ENCODE results near the gene CPSF3.

Gene CPSF3

GRCh38 chr2:9419541-9419940, 3.9 kb upstream of the CPSF3 start:
- DNase-seq (ENCODE audit: low spot score): no peak

- no peak for DNase-seq (ENCODE audit: low spot score)
Observed at GRCh38 chr2:9420495-9420894, 3.0 kb upstream of the CPSF3 start.

- peak; percentile 79 for DNase-seq (ENCODE audit: low spot score)
Observed at GRCh38 chr2:9422321-9423099, 944 bp upstream of the CPSF3 start.

- DNase-seq (ENCODE audit: low spot score): no peak
Observed at GRCh38 chr2:9423922-9424272, 443 bp downstream of the CPSF3 start.

DNA sequence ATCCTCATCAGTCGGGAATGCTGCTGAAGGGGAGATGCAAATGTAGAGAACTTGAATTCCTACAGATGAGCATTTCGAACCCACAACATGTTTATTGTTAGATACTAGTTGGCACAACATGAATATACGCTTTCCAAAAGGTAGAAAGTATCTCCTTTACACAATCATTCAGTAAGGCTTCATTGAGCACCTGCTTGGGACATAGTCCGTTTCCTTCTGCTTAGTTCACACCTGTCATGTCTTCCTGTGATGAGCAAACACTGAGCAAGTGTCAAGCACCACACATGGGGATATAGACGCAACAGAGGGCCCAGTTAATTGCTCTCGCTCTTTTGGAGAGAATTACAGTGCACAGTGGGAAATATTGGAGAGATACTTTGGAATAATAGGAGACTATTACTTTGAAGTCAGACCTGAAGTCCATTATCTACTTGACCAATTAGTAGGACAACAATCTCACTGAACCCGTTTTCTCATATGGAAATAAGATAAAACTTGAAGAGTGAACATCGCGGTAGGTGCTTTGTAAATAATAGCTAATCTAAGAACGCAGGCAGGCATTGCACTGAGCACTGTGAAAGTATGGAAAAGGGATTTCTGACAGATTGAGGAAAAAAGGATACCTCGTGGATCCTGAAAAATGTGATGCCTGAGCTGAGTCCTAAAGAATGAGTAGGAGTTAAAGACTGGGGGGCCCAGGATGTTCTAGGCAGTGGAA, 1.2 kb downstream of the CPSF3 start:
- DNase-seq (ENCODE audit: low spot score): no peak

DNA sequence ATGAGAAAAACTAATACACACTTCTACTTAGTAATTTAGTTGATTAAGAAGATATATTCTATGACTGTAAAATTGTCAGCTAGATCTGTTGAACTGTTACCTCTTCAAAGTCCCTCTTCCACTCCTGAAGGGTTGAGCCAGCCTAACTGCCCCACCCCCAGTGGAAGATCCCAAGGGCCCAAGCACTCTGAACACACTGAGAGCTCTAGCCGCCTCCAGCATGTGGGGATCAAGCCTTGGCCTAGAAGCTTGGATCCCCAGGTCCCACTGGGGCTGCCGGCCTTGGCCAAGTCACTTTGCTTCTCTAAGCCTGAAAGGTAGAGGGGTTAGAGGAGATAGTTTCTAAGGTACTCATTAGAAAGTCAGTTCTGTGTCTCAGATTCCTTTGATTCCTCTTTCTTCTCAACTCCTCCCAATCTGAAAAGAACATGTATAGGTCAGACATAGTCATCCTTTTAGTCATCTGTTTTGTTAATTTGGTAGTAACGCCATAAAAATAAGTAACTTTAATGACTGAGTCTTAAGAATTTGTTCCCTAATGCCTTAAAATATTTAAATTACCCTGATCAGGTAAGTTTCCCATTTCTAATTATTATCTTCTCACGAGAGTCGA, 5.6 kb downstream of the CPSF3 start:
- no peak for DNase-seq (ENCODE audit: low spot score)

GRCh38 chr2:9430316-9431293, 7.2 kb downstream of the CPSF3 start:
- DNase-seq (ENCODE audit: low spot score): no peak

DNA sequence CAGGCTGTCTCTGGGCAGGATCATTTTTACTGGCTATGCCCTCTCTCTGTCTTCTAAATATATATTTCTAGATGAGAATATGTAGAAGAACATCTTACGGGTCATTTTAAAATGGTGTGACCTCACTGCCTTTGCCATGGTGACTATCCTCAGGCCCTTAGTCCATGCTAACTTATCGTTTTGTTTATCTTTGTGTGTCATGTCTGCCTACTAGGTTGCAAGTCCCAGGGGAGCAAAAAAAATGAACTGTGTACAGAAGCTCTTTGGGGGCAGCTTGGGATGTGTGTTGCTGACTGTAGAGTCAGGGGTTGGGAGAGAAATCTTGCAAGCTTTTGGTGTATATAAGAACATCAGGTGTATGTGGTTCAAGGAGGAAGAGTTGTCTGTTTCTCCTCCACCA, 11.0 kb downstream of the CPSF3 start:
- no peak for DNase-seq (ENCODE audit: low spot score)

- DNase-seq (ENCODE audit: low spot score): no peak
Observed at GRCh38 chr2:9439536-9439935, 16.1 kb downstream of the CPSF3 start.

DNA sequence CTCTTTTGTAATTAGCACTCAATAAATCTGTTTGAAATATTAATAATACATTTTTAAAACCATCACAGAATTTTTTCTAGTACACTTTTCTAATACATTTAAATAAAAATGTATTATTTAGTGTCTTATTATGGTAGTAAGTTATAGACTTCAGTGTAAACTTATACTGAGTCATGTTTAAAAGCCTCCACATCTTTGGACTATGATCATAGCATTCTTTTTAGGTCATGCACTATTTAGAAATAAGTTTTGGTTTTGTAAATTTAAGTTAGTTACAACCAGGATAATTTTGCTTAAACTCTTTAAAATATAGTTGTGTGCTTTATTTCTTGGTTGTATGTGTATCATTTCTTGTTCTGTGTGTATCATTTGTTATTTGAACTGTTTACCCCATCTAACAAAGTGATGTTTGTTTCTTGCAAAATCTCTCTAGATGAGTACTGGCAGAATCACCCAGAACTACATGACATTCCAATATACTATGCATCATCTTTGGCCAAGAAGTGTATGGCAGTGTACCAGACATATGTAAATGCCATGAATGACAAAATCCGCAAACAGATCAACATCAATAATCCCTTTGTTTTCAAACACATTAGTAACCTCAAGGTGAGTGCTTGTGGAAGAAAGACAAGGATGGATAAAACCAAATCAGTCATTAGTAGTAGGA, 16.7 kb downstream of the CPSF3 start:
- DNase-seq (ENCODE audit: low spot score): peak; percentile 24

GRCh38 chr2:9441556-9441955, 18.1 kb downstream of the CPSF3 start:
- no peak for DNase-seq (ENCODE audit: low spot score)

DNA sequence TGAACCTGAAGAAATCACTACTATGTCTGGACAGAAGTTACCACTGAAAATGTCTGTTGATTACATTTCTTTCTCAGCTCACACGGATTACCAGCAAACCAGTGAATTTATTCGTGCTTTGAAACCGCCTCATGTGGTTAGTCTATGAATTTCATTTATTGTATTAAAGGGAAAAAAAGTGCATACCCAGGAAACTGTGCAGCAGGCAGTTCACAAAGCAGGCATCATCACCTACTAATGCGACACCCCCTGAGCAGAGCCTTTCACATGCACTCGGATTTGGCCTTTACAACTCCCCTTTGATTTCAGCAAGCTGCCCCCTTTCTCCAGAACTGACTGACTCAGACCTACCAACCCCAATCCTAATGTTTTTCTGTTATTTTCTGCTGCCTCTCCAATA, 20.1 kb downstream of the CPSF3 start:
- no peak for DNase-seq (ENCODE audit: low spot score)

- DNase-seq (ENCODE audit: low spot score): no peak
Observed at GRCh38 chr2:9445089-9445488, 21.6 kb downstream of the CPSF3 start.

DNA sequence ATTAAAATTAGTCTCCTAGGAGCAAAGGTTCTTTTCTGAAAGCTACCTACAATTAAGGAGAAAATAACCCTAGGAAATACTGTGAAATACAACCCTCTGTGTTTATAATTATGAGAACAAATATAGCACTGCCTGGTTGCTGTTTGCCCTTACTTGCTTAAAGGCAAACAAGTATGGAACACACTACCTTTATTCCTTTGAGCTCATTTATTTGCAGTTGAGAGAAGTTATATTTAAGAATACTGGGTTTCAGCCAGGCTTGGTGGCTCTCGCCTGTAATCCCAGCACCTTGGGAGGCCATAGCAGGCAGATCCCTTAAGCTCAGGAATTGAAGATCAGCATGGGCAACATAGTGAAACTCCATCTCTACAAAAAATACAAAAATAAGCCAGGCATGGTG, 27.8 kb downstream of the CPSF3 start:
- DNase-seq (ENCODE audit: low spot score): no peak

DNA sequence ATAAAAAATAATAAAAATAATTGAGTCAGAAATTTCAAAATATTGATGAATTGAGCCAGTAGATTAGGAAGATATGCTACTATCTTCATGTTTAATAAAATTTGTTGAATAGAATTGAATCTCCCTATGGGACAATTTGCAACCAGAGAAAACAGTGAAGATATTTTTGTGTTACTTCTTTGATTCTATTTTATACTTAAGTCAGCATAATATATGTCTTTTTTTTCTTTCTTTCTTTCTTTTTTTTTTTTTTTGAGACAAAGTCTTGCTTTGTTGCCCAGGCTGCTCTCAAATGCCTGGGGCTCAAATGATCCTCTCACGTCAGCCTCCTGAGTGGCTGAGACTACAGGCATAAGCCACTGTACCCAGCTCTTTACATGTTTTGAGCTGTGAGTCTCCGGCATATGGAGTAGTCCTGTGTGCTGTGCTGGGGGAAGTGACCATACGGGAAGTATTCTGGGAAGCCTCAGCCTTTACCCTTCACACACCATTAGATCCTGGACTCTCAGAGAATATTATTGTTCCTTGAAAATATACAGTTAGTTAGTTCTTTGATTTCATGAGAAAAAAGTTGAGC, 37.1 kb downstream of the CPSF3 start:
- DNase-seq (ENCODE audit: low spot score): no peak

- DNase-seq (ENCODE audit: low spot score): no peak
Observed at GRCh38 chr2:9461079-9461478, 37.6 kb downstream of the CPSF3 start.

GRCh38 chr2:9462313-9462712, 38.9 kb downstream of the CPSF3 start:
- DNase-seq (ENCODE audit: low spot score): no peak

GRCh38 chr2:9462886-9463697, 39.6 kb downstream of the CPSF3 start:
- no peak for DNase-seq (ENCODE audit: low spot score)

DNA sequence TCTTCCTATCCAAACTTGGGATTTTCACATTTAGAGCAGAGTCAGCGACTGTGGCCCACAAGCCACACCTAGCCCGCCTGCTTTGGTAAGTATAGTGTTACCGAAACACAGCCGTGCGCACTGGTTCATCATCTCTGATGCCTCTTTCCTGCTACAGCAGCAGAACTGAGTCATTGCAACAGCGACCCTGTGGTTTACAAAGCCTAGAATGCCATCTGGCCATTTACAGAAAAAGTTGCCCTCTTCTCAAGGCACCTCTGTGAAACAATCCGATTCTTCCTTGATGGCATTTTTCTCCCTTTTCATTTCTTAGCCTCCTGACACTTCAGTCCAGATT, 40.2 kb downstream of the CPSF3 start:
- DNase-seq (ENCODE audit: low spot score): no peak

GRCh38 chr2:9465170-9465569, 41.7 kb downstream of the CPSF3 start:
- DNase-seq (ENCODE audit: low spot score): no peak
